Heart left ventricle (tissue), 13 donors: Measurements from ENCODE around the gene TNRC6B.

ENCODE experiments used
- CTCF ChIP-seq, 12 donors: fragments of 200-600 bp; sonication (generic) in 4 of 12; IDR thresholded peaks; one replicate each; pipeline versions ENCODE4 v1.5.0 to v1.8.0; 2018 to 2022; ENCODE audit warnings: antibody characterized with exemption in 12 of 12, mild to moderate bottlenecking in 5 of 12
- POLR2A ChIP-seq, 2 donors: fragments of 450-650 bp; IDR thresholded peaks; one replicate each; pipeline ENCODE4 v1.6.1; 2017; ENCODE audit warnings: antibody characterized with exemption in 2 of 2, mild to moderate bottlenecking in 2 of 2, moderate library complexity in 2 of 2
- donor health status: ischemic (EF 13 %, LVEDD 7.1; RV severe dilation, severe dysfunction).
- donor health status: DM: no; HTN: yes; CAD: no.
- donor health status: DM: no; HTN: no; CAD: no.
- donor health status: ischemic (EF 25% LVEDD 6.9; RV normal size, moderate dysfunction).
- donor health status: ischemic (EF 25% LVEDD 5.7; RV mildly dilated, moderate dysfunction).
- donor health status: ischemic (EF 35%, LVEDD 5.7; RV mildly dilated, moderate dysfunction).
- donor health status: nonischemic (EF 11% LVEDD 7.7; RV severe dilation, severe dysfunction).
- donor health status: DM: yes; HTN: yes; CAD: no.
- donor health status: PGD.
- donor health status: ischemic (EF 29% LVEDD 5.4; RV normal size, mild dysfunction).
- donor health status: nonischemic (EF 23%, LVEDD 6.1; RV moderate dilation, normal function).

GRCh38 chr22:40153705-40154104 is 24.0 kb upstream of the TNRC6B start:
- TF ChIP-seq CTCF (IDR thresholded peaks at IDR 0.05), result no peak
- no peak for TF ChIP-seq POLR2A (IDR thresholded peaks at IDR 0.05)
